Breast epithelium (tissue), 4 donors: ENCODE data around the gene WTAP. TPM values are rescaled to one million over a fixed set of nuclear protein-coding genes. Genes with fewer than 3 reads are reported as not detected.

Experiments used
- DNase-seq, 2 donors: peaks; one replicate each; pipeline ENCODE4 v3.0.0-alpha.2; 2019; ENCODE audit warnings: low spot score in 2 of 2
- H3K27ac ChIP-seq, 2 donors: fragments of 200-600 bp; sonication (generic) in 1 of 2; one replicate each; pipeline ENCODE4 v1.5.1; 2016 to 2019; ENCODE audit warnings: mild to moderate bottlenecking in 1 of 2
- H3K27me3 ChIP-seq, 2 donors: fragments of 200-600 bp; sonication (generic) in 1 of 2; one replicate each; pipeline versions ENCODE4 v1.5.1 to v1.6.0; 2017 to 2019; ENCODE audit warnings: control low read depth in 1 of 2, mild to moderate bottlenecking in 1 of 2
- H3K36me3 ChIP-seq: fragments of 200-600 bp; one replicate; pipeline ENCODE4 v1.5.1; 2019
- H3K4me1 ChIP-seq, 2 donors: fragments of 200-600 bp; sonication (generic); one replicate each; pipeline ENCODE4 v1.5.1; 2016 to 2019; ENCODE audit warnings: control low read depth in 1 of 2
- H3K4me3 ChIP-seq, 3 donors: fragments of 200-600 bp; sonication (generic); 1 replicate in 2 of 3; 2 replicates in 1 of 3; pipeline ENCODE4 v1.5.1; 2016 to 2019; ENCODE audit warnings: mild to moderate bottlenecking in 3 of 3, moderate library complexity in 2 of 3
- H3K9me3 ChIP-seq, 2 donors: fragments of 200-600 bp; sonication (generic) in 1 of 2; one replicate each; pipeline ENCODE4 v1.5.1; 2016 to 2019; ENCODE audit warnings: control low read depth in 1 of 2
- CTCF ChIP-seq, 3 donors: fragments of 450-650 bp; IDR thresholded peaks; one replicate each; pipeline ENCODE4 v1.5.1; 2016 to 2017; ENCODE audit warnings: antibody characterized with exemption in 3 of 3, mild to moderate bottlenecking in 3 of 3, moderate library complexity in 3 of 3
- POLR2A ChIP-seq: fragments of 450-650 bp; IDR thresholded peaks from one replicate; pipeline ENCODE4 v1.6.1; 2016; ENCODE audit warnings: antibody characterized with exemption, mild to moderate bottlenecking, moderate library complexity
- POLR2AphosphoS5 ChIP-seq, 3 donors: sonication (generic); formaldehyde crosslinking; IDR thresholded peaks; one replicate each; pipeline ENCODE4 v1.6.1; 2017; ENCODE audit warnings: antibody characterized with exemption in 3 of 3
- intact Hi-C: fragments of 100-400 bp; cut with DNase I; formaldehyde crosslinking; loops from one replicate; pipeline ENCODE4 v1.15.1; 2023; ENCODE audit warnings: low total_unique reads
- total RNA-seq, 3 donors: library from RNA; depleted of rRNA; stranded (reverse); fragments of >200 nt; gene quantifications; one replicate each; pipeline ENCODE4 v1.1.0, GENCODE V29; 2016

The WTAP gene
- total RNA-seq, 3 donors from 2014 or later: 115 to 153 (median 116) TPM

- TF ChIP-seq POLR2AphosphoS5 (IDR thresholded peaks at IDR 0.05) (no peak), CTCF (IDR thresholded peaks at IDR 0.05) (no peak), POLR2A (no peak)
- no peaks in the 10 kb centered on the region for H3K4me1 ChIP-seq
Measured at GRCh38 chr6:159681191-159681880, 46.0 kb upstream of the WTAP start.

GRCh38 chr6:159682295-159682694, 45.0 kb upstream of the WTAP start:
- Histone ChIP-seq H3K4me3 (no peak overlapping the region), H3K9me3 (no peaks in the 10 kb centered on the region), H3K27me3 (no peaks in the 10 kb centered on the region), H3K27ac (no peak overlapping the region), H3K4me1 (no peaks in the 10 kb centered on the region), H3K36me3 (peaks cover 6% of the 10 kb centered on the region)
- intact Hi-C loops: no loop called here
- DNase-seq: no peak
- TF ChIP-seq POLR2AphosphoS5 (IDR thresholded peaks at IDR 0.05) (no peak), POLR2A (no peak), CTCF (IDR thresholded peaks at IDR 0.05) (no peak)

More at GRCh38 chr6:159681191-159681880, 46.0 kb upstream of the WTAP start:
- no peak overlapping the region for H3K27ac ChIP-seq
- no peaks in the 10 kb centered on the region for H3K27me3 ChIP-seq
- DNase-seq: no peak
- no peaks in the 10 kb centered on the region for H3K9me3 ChIP-seq
- intact Hi-C loops: no loop called here
- no peak overlapping the region for H3K4me3 ChIP-seq
- peaks cover 6% of the 10 kb centered on the region for H3K36me3 ChIP-seq

GRCh38 chr6:159682810-159683209, 44.5 kb upstream of the WTAP start:
- peaks cover 6% of the 10 kb centered on the region for H3K36me3 ChIP-seq
- H3K9me3 ChIP-seq: no peaks in the 10 kb centered on the region
- H3K27me3 ChIP-seq: no peaks in the 10 kb centered on the region
- DNase-seq: no peak
- intact Hi-C loops: no loop called here
- H3K4me3 ChIP-seq: no peak overlapping the region
- TF ChIP-seq POLR2A: no peak
- no peak for TF ChIP-seq CTCF (IDR thresholded peaks at IDR 0.05)
- no peak for TF ChIP-seq POLR2AphosphoS5 (IDR thresholded peaks at IDR 0.05)
- no peaks in the 10 kb centered on the region for H3K4me1 ChIP-seq
- no peak overlapping the region for H3K27ac ChIP-seq

GRCh38 chr6:159684013-159684304, 43.3 kb upstream of the WTAP start:
- peaks cover 6% of the 10 kb centered on the region for H3K36me3 ChIP-seq

More at GRCh38 chr6:159684013-159684304, 43.3 kb upstream of the WTAP start:
- H3K9me3 ChIP-seq: no peaks in the 10 kb centered on the region
- intact Hi-C loops: no loop called here
- H3K27me3 ChIP-seq: no peaks in the 10 kb centered on the region
- no peak overlapping the region for H3K27ac ChIP-seq
- no peaks in the 10 kb centered on the region for H3K4me1 ChIP-seq
- no peak for DNase-seq
- TF ChIP-seq POLR2AphosphoS5 (IDR thresholded peaks at IDR 0.05): no peak
- no peak for TF ChIP-seq POLR2A
- no peak for TF ChIP-seq CTCF (IDR thresholded peaks at IDR 0.05)
- H3K4me3 ChIP-seq: peak overlapping the region in 1 of 3 donors; percentile 17
